Measurements from ENCODE around the gene MYO7B. TPM values are rescaled to one million over a fixed set of nuclear protein-coding genes. Genes with fewer than 3 reads are reported as not detected.
"Not testable (repeated sequence)": the region's sequence is repeated elsewhere in the genome, so short reads cannot be mapped to it uniquely, and the experiment has no call there.

MYO7B gene
- total RNA-seq, 1 donor from 2014 or later: 0.13 TPM

GRCh38 chr2:127523269-127523939 lies 12.1 kb upstream of the MYO7B start:
- no peak for DNase-seq (ENCODE audit: low read depth in 2 of 2)

DNA sequence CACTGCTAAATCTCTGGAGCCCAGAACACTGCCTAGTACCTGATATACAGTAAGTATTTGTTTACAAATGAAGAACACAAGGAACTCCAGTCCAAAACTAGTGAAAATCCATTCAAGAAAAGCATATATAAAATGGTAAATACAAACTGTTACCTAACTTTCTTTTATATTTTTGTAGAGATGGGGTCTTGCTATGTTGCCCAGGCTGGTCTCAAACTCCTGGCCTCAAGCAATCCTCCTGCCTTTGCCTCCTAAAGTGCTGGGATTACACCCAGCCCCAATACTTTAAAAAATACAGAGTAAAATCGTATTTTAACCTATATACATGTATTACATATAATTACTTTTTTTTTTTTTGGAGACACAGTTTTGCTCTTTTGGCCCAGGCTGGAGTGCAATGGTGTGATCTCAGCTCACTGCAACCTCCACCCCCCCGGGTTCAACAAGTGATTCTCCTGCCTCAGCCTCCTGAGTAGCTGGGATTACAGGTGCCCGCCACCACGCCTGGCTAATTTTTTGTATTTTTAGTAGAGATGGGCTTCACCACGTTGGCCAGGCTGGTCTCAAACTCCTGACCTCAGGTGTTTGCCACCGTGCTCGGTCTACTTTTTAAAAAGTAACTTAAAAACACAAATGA lies 11.2 kb upstream of the MYO7B start:
- DNase-seq (ENCODE audit: low read depth in 2 of 2): not testable (repeated sequence)

DNA sequence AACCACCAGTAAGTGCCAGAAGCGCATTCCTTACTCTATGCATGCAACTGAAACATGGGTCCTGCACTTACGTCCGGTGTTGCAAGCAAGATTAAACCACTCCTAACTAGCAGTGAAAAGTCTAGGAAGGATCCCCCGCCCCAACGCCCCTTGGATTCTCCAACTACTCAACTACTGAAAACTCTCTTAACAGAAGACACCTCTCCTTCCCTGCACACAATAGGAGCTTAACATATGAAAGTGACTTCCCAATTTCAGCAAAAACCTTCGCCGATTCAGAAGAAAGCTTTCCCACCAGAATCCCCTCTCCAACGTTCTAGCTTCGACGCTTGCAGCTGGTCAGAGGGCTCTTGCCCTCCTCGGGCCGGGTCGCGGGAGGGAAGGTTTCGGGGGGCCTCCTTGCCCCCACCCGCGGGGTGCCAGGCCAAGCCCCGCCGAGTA lies 9.8 kb upstream of the MYO7B start:
- DNase-seq (ENCODE audit: low read depth in 2 of 2): peak in 1 of 2 donors; percentile 48

GRCh38 chr2:127526132-127527000 lies 9.1 kb upstream of the MYO7B start, which contains the start of gene IWS1:
IWS1 (minus strand) TSS chr2:127526489; CDS start chr2:127526208, 281 bp downstream.
- peak; percentile 95 to 98 for DNase-seq (ENCODE audit: low read depth in 2 of 2)

DNA sequence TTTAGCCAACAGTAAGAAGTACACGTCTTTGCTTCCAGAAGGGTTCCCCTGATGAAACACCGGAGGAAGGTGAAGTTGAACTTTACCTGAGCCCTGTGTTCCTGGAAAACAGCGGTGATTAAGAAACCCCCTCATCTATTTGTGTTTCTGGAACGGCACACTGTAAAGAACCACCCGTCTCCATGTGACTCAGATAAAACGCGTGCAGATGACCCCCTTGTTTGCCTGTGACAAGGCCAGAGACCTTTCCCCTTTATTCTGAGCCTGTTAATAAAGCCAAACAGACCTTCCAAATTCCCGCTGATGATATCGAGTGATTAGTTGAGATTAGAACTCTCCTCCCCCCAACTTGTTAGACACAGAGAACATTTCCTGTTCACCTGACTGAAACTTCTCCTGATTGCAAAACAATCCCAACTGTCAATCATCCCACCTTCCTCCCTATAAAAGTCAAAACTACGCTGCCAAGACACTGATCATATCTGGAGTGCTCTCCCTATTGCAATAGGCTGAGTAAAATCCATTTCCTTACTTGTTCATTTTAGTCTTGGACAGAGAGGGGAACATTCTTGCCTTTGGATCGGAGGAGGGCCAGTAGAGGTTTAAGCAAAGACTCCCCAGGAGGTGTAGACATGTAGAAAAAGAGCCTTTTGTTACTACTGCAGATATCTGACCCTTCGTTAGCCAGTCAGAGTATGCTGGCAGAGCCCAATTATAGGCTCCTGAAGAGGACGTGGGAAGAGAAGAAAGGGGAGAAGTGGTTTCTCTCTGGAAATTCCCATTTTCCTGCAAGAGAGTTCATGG lies 8.3 kb upstream of the MYO7B start:
- DNase-seq (ENCODE audit: low read depth in 2 of 2): peak; percentile 25 to 63

DNA sequence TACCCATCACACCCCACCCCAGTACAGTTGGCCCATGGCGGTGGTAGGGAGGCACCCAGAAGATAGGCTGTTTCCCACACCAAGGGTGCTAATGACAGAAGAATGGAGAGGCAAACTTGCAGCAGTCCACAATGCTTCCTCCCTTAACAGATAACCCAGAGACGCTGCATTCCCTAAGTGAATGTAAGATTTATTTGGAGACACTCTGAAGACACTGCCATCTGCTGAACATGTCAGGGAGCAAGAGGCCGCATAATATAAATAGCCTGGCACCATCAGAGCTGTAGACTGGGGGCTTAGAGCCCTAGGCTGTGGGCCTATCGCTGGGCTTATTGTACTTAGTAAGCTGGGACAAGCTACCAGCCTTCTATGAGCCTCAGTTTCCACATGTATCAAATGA lies 7.0 kb upstream of the MYO7B start:
- no peak for DNase-seq (ENCODE audit: low read depth in 2 of 2)

- DNase-seq (ENCODE audit: low read depth in 2 of 2): not testable (repeated sequence)
Observed at GRCh38 chr2:127529416-127529815, 6.1 kb upstream of the MYO7B start.

DNA sequence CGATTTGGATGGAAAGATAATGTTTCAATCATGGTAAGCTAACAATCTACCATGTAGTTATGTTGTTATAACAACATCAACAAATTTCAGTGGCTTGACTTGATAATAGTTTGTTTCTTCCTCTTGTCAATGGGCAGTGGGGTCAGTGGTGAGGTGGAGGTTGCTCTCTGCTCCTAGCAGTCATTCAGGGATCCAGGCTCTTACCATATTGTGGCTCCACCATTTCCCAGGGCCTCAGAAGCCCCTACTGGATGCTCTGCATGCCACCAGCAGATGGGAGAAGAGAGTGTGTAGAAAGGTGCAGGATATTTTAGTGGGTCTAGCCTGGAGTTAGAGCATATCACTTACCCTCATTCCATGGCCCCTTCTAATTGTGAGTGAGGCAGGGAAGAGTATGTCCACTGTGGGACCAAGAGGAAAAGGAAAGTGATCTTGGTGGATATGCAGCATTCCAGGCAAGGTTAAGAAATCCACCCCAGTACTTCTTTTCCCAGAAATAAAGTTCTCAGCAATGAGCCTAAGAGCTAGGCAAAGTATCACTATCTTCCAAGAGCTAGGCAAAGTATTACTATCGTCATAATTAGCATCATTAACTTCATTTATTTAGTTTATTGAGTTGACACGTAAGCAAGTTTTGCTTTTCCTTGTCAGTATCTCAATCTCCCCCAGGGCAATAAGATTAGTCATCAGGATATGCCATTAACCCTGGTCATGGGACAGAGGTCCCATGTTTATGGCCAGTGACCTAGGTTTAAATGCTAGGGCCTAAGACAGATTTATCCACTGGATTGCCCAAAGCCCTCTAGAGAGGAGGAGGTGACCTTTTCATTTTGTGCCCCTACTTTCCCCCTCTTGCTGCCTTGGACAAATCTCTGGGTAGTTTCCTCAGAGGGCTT lies 5.0 kb upstream of the MYO7B start:
- no peak for DNase-seq (ENCODE audit: low read depth in 2 of 2)

DNA sequence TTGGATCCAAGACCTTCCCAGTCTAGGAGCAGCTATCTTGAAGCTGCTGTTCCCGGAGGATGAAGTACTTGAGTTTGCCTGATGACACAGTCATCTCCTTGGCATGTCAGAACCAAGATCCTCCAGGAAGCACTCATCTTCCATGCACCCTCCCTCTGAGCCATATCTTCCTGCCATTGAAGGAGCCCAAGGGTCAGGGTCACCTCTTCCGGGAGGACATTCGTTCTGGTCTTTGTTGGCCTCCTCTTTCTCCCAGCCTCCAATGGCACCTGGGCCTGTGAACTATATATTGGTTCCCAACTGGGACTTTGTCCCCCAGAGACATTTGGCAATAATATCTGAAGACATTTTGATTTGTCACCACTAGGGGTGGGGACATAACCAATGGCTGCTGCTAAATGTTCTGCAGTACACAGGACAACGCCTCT lies 4.2 kb upstream of the MYO7B start:
- no peak for DNase-seq (ENCODE audit: low read depth in 2 of 2)

- DNase-seq (ENCODE audit: low read depth in 2 of 2): no peak
Observed at GRCh38 chr2:127532296-127532695, 3.2 kb upstream of the MYO7B start.

- no peak for DNase-seq (ENCODE audit: low read depth in 2 of 2)
Observed at GRCh38 chr2:127535918-127536317, 435 bp downstream of the MYO7B start.

GRCh38 chr2:127536707-127537541 lies 1.4 kb downstream of the MYO7B start:
- no peak for DNase-seq (ENCODE audit: low read depth in 2 of 2)

DNA sequence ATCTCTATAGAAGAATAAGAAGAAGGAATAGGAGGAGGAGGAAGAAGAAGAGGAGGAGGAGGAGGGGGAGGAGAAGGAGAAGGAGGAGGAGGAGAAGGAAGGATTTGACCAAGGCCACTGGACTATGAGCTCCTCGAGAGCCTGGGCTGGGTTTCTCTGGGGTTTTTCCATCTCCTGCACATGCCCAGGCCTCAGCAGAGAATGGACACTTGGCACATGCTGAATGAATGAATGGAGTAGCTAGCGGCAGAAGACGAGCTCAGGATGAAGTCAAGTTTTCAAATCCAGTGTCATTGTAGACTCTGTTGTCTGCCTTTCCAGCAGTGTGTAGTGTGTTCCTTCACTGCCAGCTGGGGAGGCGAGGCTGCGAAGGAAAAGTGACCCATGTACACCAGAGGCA lies 2.2 kb downstream of the MYO7B start:
- no peak for DNase-seq (ENCODE audit: low read depth in 2 of 2)

- DNase-seq (ENCODE audit: low read depth in 2 of 2): no peak
Observed at GRCh38 chr2:127541809-127542208, 6.3 kb downstream of the MYO7B start.

GRCh38 chr2:127542231-127542630 lies 6.7 kb downstream of the MYO7B start:
- no peak for DNase-seq (ENCODE audit: low read depth in 2 of 2)

DNA sequence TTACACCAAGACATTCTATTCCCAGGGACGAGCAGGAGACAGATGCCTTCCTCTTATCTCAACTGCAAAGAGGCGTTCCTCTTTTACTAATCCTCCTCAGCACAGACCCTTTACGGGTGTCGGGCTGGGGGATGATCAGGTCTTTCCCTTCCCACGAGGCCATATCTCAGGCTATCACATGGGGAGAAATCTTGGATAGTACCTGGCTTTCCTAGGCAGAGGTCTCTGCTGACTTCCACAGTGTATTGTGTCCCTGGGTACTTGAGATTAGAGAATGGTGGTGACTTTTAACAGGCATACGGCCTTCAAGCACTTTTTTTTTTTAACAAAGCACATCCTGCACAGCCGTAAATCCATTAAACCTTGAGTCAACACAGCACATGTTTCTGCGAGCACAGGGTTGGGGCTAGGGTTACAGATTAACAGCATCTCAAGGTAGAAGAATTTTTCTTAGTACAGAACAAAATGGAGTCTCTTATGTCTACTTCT lies 7.6 kb downstream of the MYO7B start:
- DNase-seq (ENCODE audit: low read depth in 2 of 2): not testable (repeated sequence)

GRCh38 chr2:127545189-127545588 lies 9.7 kb downstream of the MYO7B start:
- DNase-seq (ENCODE audit: low read depth in 2 of 2): no peak

DNA sequence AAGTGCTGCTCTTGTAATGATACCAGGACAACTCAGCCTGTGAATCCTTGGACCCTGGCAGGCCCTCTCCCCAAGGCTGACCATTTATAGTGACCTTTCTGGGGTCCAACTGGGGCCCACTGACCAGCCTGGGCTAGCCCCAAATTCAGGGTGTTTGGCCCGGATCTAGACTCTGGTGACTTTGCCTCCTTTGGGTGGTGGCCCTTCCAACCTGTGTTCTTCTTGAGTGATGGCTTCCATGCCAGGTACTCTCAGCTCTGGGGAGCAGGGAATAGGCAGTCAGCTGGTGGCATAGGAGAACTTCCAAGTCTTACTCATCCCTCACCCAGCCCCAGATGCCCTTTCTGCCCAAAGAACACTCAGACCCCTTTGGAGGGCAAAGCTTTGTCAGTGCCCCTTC lies 10.3 kb downstream of the MYO7B start:
- DNase-seq (ENCODE audit: low read depth in 2 of 2): no peak

DNA sequence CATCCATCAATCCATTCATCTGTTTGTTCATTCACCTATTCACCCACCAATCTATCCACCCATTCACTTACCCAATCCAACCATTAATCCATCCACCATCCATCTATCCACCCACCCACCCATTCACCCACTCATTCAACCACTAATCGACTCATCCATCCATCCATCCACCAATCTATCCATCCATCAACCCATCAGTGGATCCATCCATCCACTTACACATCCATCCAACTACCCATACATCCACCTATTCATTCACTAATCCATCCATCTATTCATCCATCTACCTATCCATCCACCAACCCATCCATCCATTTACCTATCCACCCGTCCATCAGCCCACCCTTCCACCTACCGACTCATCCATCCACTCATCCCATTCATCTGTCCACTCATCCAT lies 11.3 kb downstream of the MYO7B start:
- DNase-seq (ENCODE audit: low read depth in 2 of 2): no peak
